CD14-positive monocyte (primary cell): ENCODE data around the gene C5orf47. TPM values are rescaled to one million over a fixed set of nuclear protein-coding genes. Genes with fewer than 3 reads are reported as not detected.

ENCODE experiments used
- DNase-seq, 3 donors: peaks; one replicate each; pipeline ENCODE4 v3.0.0-alpha.2; 2011 to 2022
- H2AFZ ChIP-seq: 2 replicates; pipeline ENCODE4 v1.6.0; 2012; ENCODE audit warnings: mild to moderate bottlenecking, low read depth, low read length, inconsistent platforms; ENCODE audit not compliant: insufficient read depth, poor library complexity, severe bottlenecking
- H3K27ac ChIP-seq, 2 donors: 1 replicate in 1 of 2; 2 replicates in 1 of 2; pipeline ENCODE4 v1.5.1; 2012 to 2013; ENCODE audit warnings: low read length in 2 of 2, control low read depth in 1 of 2, inconsistent platforms in 1 of 2, low read depth in 1 of 2, mild to moderate bottlenecking in 1 of 2
- H3K27me3 ChIP-seq, 2 donors: one replicate each; pipeline versions ENCODE4 v1.6.0 to v1.6.1; 2011 to 2013; ENCODE audit warnings: low read length in 2 of 2; ENCODE audit not compliant: control insufficient read depth in 2 of 2, insufficient read depth in 2 of 2
- H3K36me3 ChIP-seq, 2 donors: replicated peaks in 1 of 2; 1 replicate in 1 of 2; 2 replicates in 1 of 2; pipeline versions ENCODE4 v1.5.1 to v1.6.1; 2012 to 2013; ENCODE audit warnings: low read length in 2 of 2, control low read depth in 1 of 2, inconsistent platforms in 1 of 2, mild to moderate bottlenecking in 1 of 2; ENCODE audit not compliant: insufficient read depth in 2 of 2, control insufficient read depth in 1 of 2
- H3K4me1 ChIP-seq, 2 donors: 1 replicate in 1 of 2; 2 replicates in 1 of 2; pipeline versions ENCODE4 v1.5.1 to v1.6.1; 2012 to 2013; ENCODE audit warnings: low read length in 2 of 2, control low read depth in 1 of 2, inconsistent platforms in 1 of 2, mild to moderate bottlenecking in 1 of 2, moderate library complexity in 1 of 2; ENCODE audit not compliant: insufficient read depth in 2 of 2, control insufficient read depth in 1 of 2
- H3K4me2 ChIP-seq: replicated peaks from 2 replicates; pipeline ENCODE3; 2012; ENCODE audit warnings: low read length, moderate library complexity, mild to moderate bottlenecking; ENCODE audit not compliant: poor library complexity, severe bottlenecking; ENCODE audit errors: extremely low read depth
- H3K4me3 ChIP-seq, 3 experiments: fragments of 200-600 bp in 1 of 3; sonication (generic) in 1 of 3; replicated peaks in 1 of 3; 1 replicate in 2 of 3; 2 replicates in 1 of 3; pipeline ENCODE4 v1.5.1; 2011 to 2013; ENCODE audit warnings: low read length in 3 of 3, mild to moderate bottlenecking in 3 of 3, control low read depth in 2 of 3, low read depth in 2 of 3, inconsistent platforms in 1 of 3, moderate library complexity in 1 of 3
- H3K79me2 ChIP-seq: 2 replicates; pipeline ENCODE4 v1.6.0; 2012; ENCODE audit warnings: mild to moderate bottlenecking, control low read depth, inconsistent platforms, low read length, moderate library complexity; ENCODE audit not compliant: insufficient read depth
- H3K9ac ChIP-seq: 2 replicates; pipeline ENCODE4 v1.6.0; 2017; ENCODE audit warnings: low read length, mild to moderate bottlenecking; ENCODE audit not compliant: insufficient read depth, poor library complexity, severe bottlenecking
- H3K9me3 ChIP-seq, 2 donors: replicated peaks in 1 of 2; 1 replicate in 1 of 2; 2 replicates in 1 of 2; pipeline versions ENCODE4 v1.5.1 to v1.6.1; 2012 to 2013; ENCODE audit warnings: low read length in 2 of 2, control low read depth in 1 of 2; ENCODE audit not compliant: control insufficient read depth in 1 of 2, insufficient read depth in 1 of 2
- H4K20me1 ChIP-seq: 2 replicates; pipeline ENCODE4 v1.6.0; 2012; ENCODE audit warnings: mild to moderate bottlenecking, low read length, control low read depth, moderate library complexity; ENCODE audit not compliant: insufficient read depth
- H3K27ac Mint-ChIP-seq, 7 donors: one replicate each; pipeline ENCODE4 v1.8.0; 2020; ENCODE audit warnings: mild to moderate bottlenecking in 7 of 7, mixed read lengths in 7 of 7, moderate library complexity in 6 of 7, inconsistent platforms in 2 of 7
- H3K27me3 Mint-ChIP-seq, 3 donors: one replicate each; pipeline ENCODE4 v1.8.0; 2021 to 2022; ENCODE audit warnings: low read depth in 3 of 3, mild to moderate bottlenecking in 3 of 3, mixed read lengths in 3 of 3, moderate library complexity in 3 of 3, inconsistent platforms in 1 of 3
- H3K36me3 Mint-ChIP-seq, 2 donors: one replicate each; pipeline ENCODE4 v1.8.0; 2020; ENCODE audit warnings: mixed read lengths in 2 of 2, inconsistent platforms in 1 of 2, mild to moderate bottlenecking in 1 of 2
- H3K4me1 Mint-ChIP-seq: one replicate; pipeline ENCODE4 v1.8.0; 2020; ENCODE audit warnings: mild to moderate bottlenecking, mixed read lengths
- H3K4me3 Mint-ChIP-seq, 2 donors: one replicate each; pipeline ENCODE4 v1.8.0; 2020; ENCODE audit warnings: mild to moderate bottlenecking in 2 of 2, mixed read lengths in 2 of 2, moderate library complexity in 1 of 2
- H3K9me3 Mint-ChIP-seq, 7 donors: one replicate each; pipeline ENCODE4 v1.8.0; 2020 to 2022; ENCODE audit warnings: mixed read lengths in 7 of 7, mild to moderate bottlenecking in 6 of 7, moderate library complexity in 6 of 7, inconsistent platforms in 2 of 7
- WGBS: methylation state at CpG from one replicate; pipeline ENCODE4 v1.1.5; 2013; ENCODE audit warnings: missing lambda C conversion rate; ENCODE audit not compliant: insufficient coverage; 5-methylcytosine and 5-hydroxymethylcytosine counted together
- intact Hi-C, 2 donors: fragments of 100-400 bp; cut with micrococcal nuclease; formaldehyde crosslinking; loops; one replicate each; pipeline versions ENCODE4 v1.15.0 to v1.15.1; 2023
- polyA plus RNA-seq, 3 donors: library from polyadenylated mRNA; depleted of rRNA in 1 of 3; unstranded in 2 of 3; stranded (reverse) in 1 of 3; fragments of 300-500 nt in 2 of 3; fragments of >200 nt in 1 of 3; fragmentation: Illumina TruSeq in 2 of 3; gene quantifications; 1 replicate in 2 of 3; 2 replicates in 1 of 3; pipeline ENCODE4 v1.2.3, GENCODE V29; 2012 to 2021
- TF ChIP-seq, protein P1 (sequence below): fragments of 200-600 bp; IDR thresholded peaks from one replicate; pipeline ENCODE4 v1.8.0; 2022; ENCODE audit warnings: antibody characterized with exemption, mild to moderate bottlenecking

The C5orf47 gene
- polyA plus RNA-seq, 3 donors = not detected

DNA sequence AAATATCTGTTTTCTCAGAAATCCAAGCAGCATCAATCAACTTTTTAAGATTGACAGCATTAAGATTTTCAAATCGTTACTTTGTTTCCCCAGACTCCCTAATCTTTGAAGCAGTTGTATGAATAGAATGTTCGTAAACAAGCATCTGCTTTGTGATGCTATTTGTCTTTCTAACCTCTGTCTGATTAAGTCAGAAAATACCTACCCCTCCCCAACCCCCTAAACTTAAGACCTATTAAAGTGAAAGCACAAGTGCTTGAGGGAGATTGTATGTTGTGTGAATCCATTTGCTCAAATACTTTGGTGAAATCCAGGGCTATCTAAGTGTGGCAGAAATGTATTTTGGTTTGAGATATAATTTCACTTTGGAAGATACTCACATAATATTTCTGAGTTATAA, 47.9 kb upstream of the C5orf47 start:
- Mint-ChIP-seq H3K9me3 (no peaks in the 10 kb centered on the region), H3K4me1 (peaks cover 59% of the 10 kb centered on the region), H3K27ac (peak overlapping the region in 3 of 7 donors; percentile 30 to 89 (median 83)), H3K4me3 (no peak overlapping the region), H3K36me3 (peaks cover 25 to 38% of the 10 kb centered on the region in 2 donors), H3K27me3 (peaks cover 0 to 2% (median 0%) of the 10 kb centered on the region in 3 donors)
- 100% methylated on average over 1 of the region's 2 CpGs for WGBS
- Histone ChIP-seq H2AFZ (no peak overlapping the region), H3K4me1 (peaks cover 40 to 47% of the 10 kb centered on the region in 2 donors), H3K79me2 (peaks cover 66% of the 10 kb centered on the region), H4K20me1 (peaks cover 60% of the 10 kb centered on the region), H3K27ac (peak overlapping the region in 1 of 2 donors; percentile 54), H3K36me3 (peaks cover 22 to 25% of the 10 kb centered on the region in 2 donors), H3K4me3 (no peak overlapping the region), H3K4me2 (no peak overlapping the region), H3K27me3 (no peaks in the 10 kb centered on the region), H3K9ac (no peak overlapping the region), H3K9me3 (no peaks in the 10 kb centered on the region)
- TF ChIP-seq, protein P1, sequence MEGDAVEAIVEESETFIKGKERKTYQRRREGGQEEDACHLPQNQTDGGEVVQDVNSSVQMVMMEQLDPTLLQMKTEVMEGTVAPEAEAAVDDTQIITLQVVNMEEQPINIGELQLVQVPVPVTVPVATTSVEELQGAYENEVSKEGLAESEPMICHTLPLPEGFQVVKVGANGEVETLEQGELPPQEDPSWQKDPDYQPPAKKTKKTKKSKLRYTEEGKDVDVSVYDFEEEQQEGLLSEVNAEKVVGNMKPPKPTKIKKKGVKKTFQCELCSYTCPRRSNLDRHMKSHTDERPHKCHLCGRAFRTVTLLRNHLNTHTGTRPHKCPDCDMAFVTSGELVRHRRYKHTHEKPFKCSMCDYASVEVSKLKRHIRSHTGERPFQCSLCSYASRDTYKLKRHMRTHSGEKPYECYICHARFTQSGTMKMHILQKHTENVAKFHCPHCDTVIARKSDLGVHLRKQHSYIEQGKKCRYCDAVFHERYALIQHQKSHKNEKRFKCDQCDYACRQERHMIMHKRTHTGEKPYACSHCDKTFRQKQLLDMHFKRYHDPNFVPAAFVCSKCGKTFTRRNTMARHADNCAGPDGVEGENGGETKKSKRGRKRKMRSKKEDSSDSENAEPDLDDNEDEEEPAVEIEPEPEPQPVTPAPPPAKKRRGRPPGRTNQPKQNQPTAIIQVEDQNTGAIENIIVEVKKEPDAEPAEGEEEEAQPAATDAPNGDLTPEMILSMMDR = no peak
- no peak for DNase-seq
- intact Hi-C loops = no loop called here

DNA sequence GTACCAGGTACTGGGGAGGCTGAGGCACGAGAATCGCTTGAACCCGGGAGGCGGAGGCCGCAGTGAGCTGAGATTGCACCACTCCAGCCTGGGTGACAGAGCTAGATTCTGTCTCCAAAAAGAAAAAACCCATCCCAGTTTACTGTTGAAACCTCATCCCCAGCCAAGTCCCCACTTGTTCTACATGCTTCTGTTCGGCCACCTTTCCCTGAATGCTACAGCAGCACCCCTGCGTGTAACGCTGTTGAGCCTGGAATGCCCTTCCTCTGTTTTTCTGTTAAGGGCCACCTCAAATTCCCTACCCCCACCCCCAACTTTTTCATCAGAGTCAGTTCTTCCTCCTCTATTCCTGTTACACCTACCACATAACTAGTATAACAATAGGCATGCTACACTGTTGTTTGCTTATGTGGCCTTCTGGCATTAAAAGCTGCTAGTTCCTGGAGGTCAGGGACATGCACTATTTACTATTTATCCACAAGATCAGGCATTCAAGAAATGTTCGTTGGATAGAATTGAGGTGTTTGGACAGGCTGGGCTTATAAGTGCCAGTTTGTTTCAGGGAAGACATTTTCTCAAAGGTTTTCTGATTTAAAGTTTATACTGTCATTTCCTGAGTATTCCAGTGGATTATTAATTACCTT, 47.1 kb upstream of the C5orf47 start:
- no peak for DNase-seq
- Mint-ChIP-seq H3K36me3 (peaks cover 33 to 41% of the 10 kb centered on the region in 2 donors), H3K27ac (peak overlapping the region in 6 of 7 donors; percentile 74 to 89 (median 80)), H3K27me3 (peaks cover 0 to 2% (median 0%) of the 10 kb centered on the region in 3 donors), H3K9me3 (no peaks in the 10 kb centered on the region), H3K4me1 (peaks cover 53% of the 10 kb centered on the region), H3K4me3 (peak overlapping the region in 1 of 2 donors; percentile 48)
- H4K20me1 ChIP-seq = peaks cover 60% of the 10 kb centered on the region
- H3K9ac ChIP-seq = peak overlapping the region; percentile 4
- H3K4me1 ChIP-seq = peaks cover 40 to 47% of the 10 kb centered on the region in 2 donors
- H3K27ac ChIP-seq = peak overlapping the region; percentile 54 to 61
- WGBS = 99% methylated on average over 8 of the region's 9 CpGs
- intact Hi-C loops = no loop called here
- no peak overlapping the region for H2AFZ ChIP-seq
- peaks cover 29 to 30% of the 10 kb centered on the region in 2 donors for H3K36me3 ChIP-seq
- H3K9me3 ChIP-seq = no peaks in the 10 kb centered on the region
- peak overlapping the region; percentile 9 for H3K4me2 ChIP-seq
- TF ChIP-seq, protein P1 = no peak
- H3K79me2 ChIP-seq = peaks cover 63% of the 10 kb centered on the region
- no peak overlapping the region for H3K4me3 ChIP-seq
- no peaks in the 10 kb centered on the region for H3K27me3 ChIP-seq
